Ascending aorta (tissue), 2 donors: ENCODE data around the gene OR7G3. TPM values are rescaled to one million over a fixed set of nuclear protein-coding genes. Genes with fewer than 3 reads are reported as not detected.

Experiments used
- DNase-seq, 2 donors: peaks; one replicate each; pipeline ENCODE4 v3.0.0-alpha.2; 2019; ENCODE audit warnings: low spot score in 2 of 2
- H3K27ac ChIP-seq, 2 donors: fragments of 200-600 bp; sonication (generic); one replicate each; pipeline ENCODE4 v1.5.1; 2016 to 2017; ENCODE audit warnings: mild to moderate bottlenecking in 1 of 2
- H3K27me3 ChIP-seq: fragments of 200-600 bp; sonication (generic); one replicate; pipeline ENCODE4 v1.5.1; 2017
- H3K36me3 ChIP-seq, 2 donors: fragments of 200-600 bp; sonication (generic); one replicate each; pipeline ENCODE4 v1.5.1; 2016
- H3K4me1 ChIP-seq, 2 donors: fragments of 200-600 bp; sonication (generic); one replicate each; pipeline ENCODE4 v1.5.1; 2016 to 2017; ENCODE audit warnings: mild to moderate bottlenecking in 1 of 2
- H3K4me3 ChIP-seq, 2 donors: fragments of 200-600 bp; sonication (generic); one replicate each; pipeline ENCODE4 v1.5.1; 2016 to 2017; ENCODE audit warnings: mild to moderate bottlenecking in 1 of 2
- H3K9me3 ChIP-seq, 2 donors: fragments of 200-600 bp; sonication (generic); one replicate each; pipeline ENCODE4 v1.5.1; 2016
- CTCF ChIP-seq, 3 experiments: fragments of 200-600 bp in 2 of 3; fragments of 450-650 bp in 1 of 3; sonication (generic) in 2 of 3; IDR thresholded peaks; one replicate each; pipeline ENCODE4 v1.5.1; 2016 to 2019; ENCODE audit warnings: antibody characterized with exemption in 3 of 3, mild to moderate bottlenecking in 1 of 3, moderate library complexity in 1 of 3
- intact Hi-C: fragments of 100-400 bp; cut with DNase I; formaldehyde crosslinking; loops from one replicate; pipeline ENCODE4 v1.15.1; 2023
- total RNA-seq: library from RNA; depleted of rRNA; stranded (reverse); fragments of >200 nt; gene quantifications from one replicate; pipeline ENCODE4 v1.1.0, GENCODE V29; 2016

The OR7G3 gene
- total RNA-seq, 1 donor from 2014 or later, result not detected

- no peak for TF ChIP-seq CTCF (IDR thresholded peaks at IDR 0.05)
- intact Hi-C loops, result no loop called here
- H3K27me3 ChIP-seq, result no peaks in the 10 kb centered on the region
- H3K4me3 ChIP-seq, result no peak overlapping the region
- H3K4me1 ChIP-seq, result no peaks in the 10 kb centered on the region
- peaks cover 82 to 100% of the 10 kb centered on the region in 2 donors for H3K36me3 ChIP-seq
- peaks cover 27 to 97% of the 10 kb centered on the region in 2 donors for H3K9me3 ChIP-seq
- DNase-seq, result no peak
- H3K27ac ChIP-seq, result no peak overlapping the region
Observed at GRCh38 chr19:9161427-9161826, 34.7 kb upstream of the OR7G3 start.

GRCh38 chr19:9159891-9160290, 33.1 kb upstream of the OR7G3 start:
- Histone ChIP-seq H3K9me3 (peaks cover 39 to 93% of the 10 kb centered on the region in 2 donors), H3K36me3 (peaks cover 90 to 100% of the 10 kb centered on the region in 2 donors), H3K27ac (no peak overlapping the region), H3K27me3 (no peaks in the 10 kb centered on the region), H3K4me1 (no peaks in the 10 kb centered on the region), H3K4me3 (no peak overlapping the region)
- intact Hi-C loops, result no loop called here
- no peak for TF ChIP-seq CTCF (IDR thresholded peaks at IDR 0.05)
- no peak for DNase-seq

- no peak for DNase-seq
- TF ChIP-seq CTCF (IDR thresholded peaks at IDR 0.05), result no peak
- Histone ChIP-seq H3K4me3 (no peak overlapping the region), H3K27ac (no peak overlapping the region), H3K4me1 (no peaks in the 10 kb centered on the region), H3K27me3 (no peaks in the 10 kb centered on the region), H3K36me3 (peaks cover 70 to 99% of the 10 kb centered on the region in 2 donors), H3K9me3 (peaks cover 37 to 95% of the 10 kb centered on the region in 2 donors)
- intact Hi-C loops, result no loop called here
Observed at GRCh38 chr19:9156304-9156703, 29.6 kb upstream of the OR7G3 start.

- TF ChIP-seq CTCF (IDR thresholded peaks at IDR 0.05), result no peak
- Histone ChIP-seq H3K4me3 (no peak overlapping the region), H3K27me3 (no peaks in the 10 kb centered on the region), H3K27ac (no peak overlapping the region), H3K4me1 (no peaks in the 10 kb centered on the region), H3K9me3 (peaks cover 31 to 95% of the 10 kb centered on the region in 2 donors), H3K36me3 (peaks cover 63 to 92% of the 10 kb centered on the region in 2 donors)
- intact Hi-C loops, result no loop called here
- no peak for DNase-seq
Observed at GRCh38 chr19:9155591-9155990, 28.8 kb upstream of the OR7G3 start.

GRCh38 chr19:9151367-9151766, 24.6 kb upstream of the OR7G3 start:
- Histone ChIP-seq H3K27me3 (no peaks in the 10 kb centered on the region), H3K4me3 (no peak overlapping the region), H3K27ac (no peak overlapping the region), H3K4me1 (no peaks in the 10 kb centered on the region), H3K9me3 (peaks cover 23 to 64% of the 10 kb centered on the region in 2 donors), H3K36me3 (peaks cover 25 to 77% of the 10 kb centered on the region in 2 donors)
- no peak for DNase-seq
- intact Hi-C loops, result no loop called here
- TF ChIP-seq CTCF (IDR thresholded peaks at IDR 0.05), result no peak

- Histone ChIP-seq H3K4me3 (no peak overlapping the region), H3K36me3 (peaks cover 18 to 70% of the 10 kb centered on the region in 2 donors), H3K4me1 (no peaks in the 10 kb centered on the region), H3K27me3 (no peaks in the 10 kb centered on the region), H3K27ac (no peak overlapping the region), H3K9me3 (peaks cover 18 to 66% of the 10 kb centered on the region in 2 donors)
- intact Hi-C loops, result no loop called here
- no peak for DNase-seq
- no peak for TF ChIP-seq CTCF (IDR thresholded peaks at IDR 0.05)
Observed at GRCh38 chr19:9150650-9151049, 23.9 kb upstream of the OR7G3 start.
